Measurements from ENCODE around the gene ATP6V1B1. TPM values are rescaled to one million over a fixed set of nuclear protein-coding genes. Genes with fewer than 3 reads are reported as not detected.
A peak's percentile ranks its signal among the peaks of the same experiment; 100 is the strongest.

The ATP6V1B1 gene
- total RNA-seq, 1 experiment from 2014 or later, result 4.0 TPM

DNA sequence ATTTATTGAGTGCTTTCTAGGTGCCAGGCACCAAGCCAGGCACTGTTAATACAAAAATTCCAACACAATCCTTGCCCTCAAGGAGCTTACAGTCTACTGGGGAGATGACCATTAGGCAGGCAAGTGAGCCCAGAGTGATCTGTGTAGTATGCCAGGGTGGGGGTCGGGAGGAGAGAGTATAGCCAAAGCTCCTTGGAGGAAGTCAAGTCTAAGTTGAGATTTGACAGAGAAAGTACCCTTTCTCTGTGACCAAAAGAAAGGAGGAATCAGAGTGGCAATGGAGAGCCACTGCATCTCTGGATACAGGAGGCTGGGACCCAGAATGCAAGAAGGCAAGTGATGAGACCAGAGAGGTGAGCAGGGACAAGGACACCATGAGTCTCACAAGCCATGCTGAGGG, 50.3 kb downstream of the ATP6V1B1 start:
- BruUV-seq (replicated peaks), result no TSS peak
- H3K27ac Mint-ChIP-seq (ENCODE audit: unreplicated experiment), result no peak overlapping the region

DNA sequence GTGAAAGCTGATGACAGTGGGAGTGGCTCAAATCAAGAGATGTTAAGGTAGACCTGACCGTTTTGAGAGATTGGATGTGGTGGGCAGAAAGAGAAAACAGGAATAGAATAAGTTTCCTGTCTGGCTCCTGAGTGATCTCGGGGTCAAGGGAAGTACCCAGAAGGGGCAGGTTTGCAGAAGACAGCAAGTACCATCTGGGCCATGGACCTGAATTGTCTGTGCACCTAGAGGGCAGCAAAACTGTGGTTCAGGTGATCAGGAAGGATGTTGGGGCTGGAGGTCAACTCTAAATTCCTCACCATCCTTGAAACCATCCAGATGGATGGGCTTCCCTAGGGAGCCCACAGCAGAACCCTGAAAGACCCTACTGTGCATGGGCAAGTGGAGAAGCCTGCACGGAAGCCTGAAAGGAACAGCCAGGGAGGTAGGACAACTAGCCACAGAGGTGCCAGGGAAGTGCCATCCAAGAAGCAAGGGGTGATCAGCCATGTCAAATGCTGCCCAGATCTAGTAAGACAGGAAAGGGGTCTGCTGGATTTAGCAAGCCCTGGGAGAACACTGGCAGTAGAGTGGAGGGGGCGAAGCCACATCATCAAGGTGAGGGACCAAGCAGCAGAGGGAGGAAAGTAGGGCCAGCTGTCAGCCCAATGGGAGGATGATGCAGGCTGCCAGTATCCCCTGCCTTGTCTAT, 50.9 kb downstream of the ATP6V1B1 start:
- H3K4me3 ChIP-seq (ENCODE audit: low read depth, low read length), result no peak overlapping the region
- no peaks in the 10 kb centered on the region for H3K4me1 Mint-ChIP-seq (ENCODE audit: low read depth, unreplicated experiment)
- no peaks in the 10 kb centered on the region for H3K27me3 ChIP-seq (replicated peaks; ENCODE audit: control insufficient read depth, insufficient read depth, low read length)
- intact Hi-C loops (cut with micrococcal nuclease; ENCODE audit: unreplicated experiment), result no loop called here
- POLR2A ChIA-PET, result no interaction called here
- no TSS peak for BruUV-seq (replicated peaks)
- no peaks in the 10 kb centered on the region for H3K27me3 Mint-ChIP-seq (ENCODE audit: insufficient read depth, unreplicated experiment)
- H3K36me3 ChIP-seq (ENCODE audit: control insufficient read depth, insufficient read depth, low read length), result peaks cover 1% of the 10 kb centered on the region; the same call in 1 of the 2 replicates
- H3K36me3 Mint-ChIP-seq (ENCODE audit: insufficient read depth, unreplicated experiment), result peaks cover 19% of the 10 kb centered on the region
- H3K4me1 ChIP-seq, result no peaks in the 10 kb centered on the region
- DNase-seq, result no peak
- no peaks in the 10 kb centered on the region for H3K9me3 Mint-ChIP-seq (ENCODE audit: unreplicated experiment)
- CTCF ChIA-PET, result no interaction called here
- TF ChIP-seq, protein P1, sequence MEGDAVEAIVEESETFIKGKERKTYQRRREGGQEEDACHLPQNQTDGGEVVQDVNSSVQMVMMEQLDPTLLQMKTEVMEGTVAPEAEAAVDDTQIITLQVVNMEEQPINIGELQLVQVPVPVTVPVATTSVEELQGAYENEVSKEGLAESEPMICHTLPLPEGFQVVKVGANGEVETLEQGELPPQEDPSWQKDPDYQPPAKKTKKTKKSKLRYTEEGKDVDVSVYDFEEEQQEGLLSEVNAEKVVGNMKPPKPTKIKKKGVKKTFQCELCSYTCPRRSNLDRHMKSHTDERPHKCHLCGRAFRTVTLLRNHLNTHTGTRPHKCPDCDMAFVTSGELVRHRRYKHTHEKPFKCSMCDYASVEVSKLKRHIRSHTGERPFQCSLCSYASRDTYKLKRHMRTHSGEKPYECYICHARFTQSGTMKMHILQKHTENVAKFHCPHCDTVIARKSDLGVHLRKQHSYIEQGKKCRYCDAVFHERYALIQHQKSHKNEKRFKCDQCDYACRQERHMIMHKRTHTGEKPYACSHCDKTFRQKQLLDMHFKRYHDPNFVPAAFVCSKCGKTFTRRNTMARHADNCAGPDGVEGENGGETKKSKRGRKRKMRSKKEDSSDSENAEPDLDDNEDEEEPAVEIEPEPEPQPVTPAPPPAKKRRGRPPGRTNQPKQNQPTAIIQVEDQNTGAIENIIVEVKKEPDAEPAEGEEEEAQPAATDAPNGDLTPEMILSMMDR (IDR thresholded peaks at IDR 0.05; ENCODE audit: insufficient read depth in 1 of 2, low read depth in 1 of 2, low read length in 1 of 2, severe bottlenecking in 1 of 2, unreplicated experiment in 1 of 2), result no peak
- H3K27ac Mint-ChIP-seq (ENCODE audit: unreplicated experiment), result peak overlapping the region; percentile 23
- no peaks in the 10 kb centered on the region for H3K9me3 ChIP-seq
- H3K4me3 Mint-ChIP-seq (ENCODE audit: unreplicated experiment), result no peak overlapping the region

More for the DNA sequence above, 50.3 kb downstream of the ATP6V1B1 start:
- ChIA-PET POLR2A (no interaction called here), CTCF (no interaction called here)
- Histone ChIP-seq H3K4me3 (ENCODE audit: low read depth, low read length) (no peak overlapping the region), H3K4me1 (no peaks in the 10 kb centered on the region), H3K27me3 (replicated peaks; ENCODE audit: control insufficient read depth, insufficient read depth, low read length) (no peaks in the 10 kb centered on the region), H3K9me3 (no peaks in the 10 kb centered on the region), H3K36me3 (ENCODE audit: control insufficient read depth, insufficient read depth, low read length) (peaks cover 1% of the 10 kb centered on the region; the same call in 1 of the 2 replicates)
- H3K27me3 Mint-ChIP-seq (ENCODE audit: insufficient read depth, unreplicated experiment), result no peaks in the 10 kb centered on the region
- intact Hi-C loops (cut with micrococcal nuclease; ENCODE audit: unreplicated experiment), result no loop called here
- H3K36me3 Mint-ChIP-seq (ENCODE audit: insufficient read depth, unreplicated experiment), result peaks cover 13% of the 10 kb centered on the region
- TF ChIP-seq, protein P1 (IDR thresholded peaks at IDR 0.05; ENCODE audit: insufficient read depth in 1 of 2, low read depth in 1 of 2, low read length in 1 of 2, severe bottlenecking in 1 of 2, unreplicated experiment in 1 of 2), result no peak
- H3K9me3 Mint-ChIP-seq (ENCODE audit: unreplicated experiment), result no peaks in the 10 kb centered on the region
- no peaks in the 10 kb centered on the region for H3K4me1 Mint-ChIP-seq (ENCODE audit: low read depth, unreplicated experiment)
- DNase-seq, result peak in 1 of 2 experiments; percentile 17
- no peak overlapping the region for H3K4me3 Mint-ChIP-seq (ENCODE audit: unreplicated experiment)

DNA sequence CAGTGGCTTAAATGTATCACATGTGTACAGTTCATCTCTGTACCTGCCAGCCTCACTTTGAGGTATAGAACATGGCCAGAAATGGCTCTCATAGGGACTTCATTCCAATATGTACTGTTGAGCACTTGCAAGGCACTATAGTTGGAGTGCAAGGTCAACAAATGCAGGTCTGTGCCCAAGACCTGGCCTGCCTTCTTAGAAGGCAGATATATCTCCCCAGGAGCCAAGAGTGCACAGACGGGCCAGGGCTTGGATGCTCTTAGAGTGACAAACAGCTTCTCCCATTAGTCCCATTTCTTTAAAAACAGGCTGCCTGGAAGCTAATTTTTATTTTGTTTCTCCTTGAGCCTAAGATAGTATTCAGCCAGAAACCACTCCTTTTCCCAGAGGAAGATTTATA, 51.7 kb downstream of the ATP6V1B1 start:
- intact Hi-C loops (cut with micrococcal nuclease; ENCODE audit: unreplicated experiment), result no loop called here
- Histone ChIP-seq H3K9me3 (no peaks in the 10 kb centered on the region), H3K4me1 (no peaks in the 10 kb centered on the region), H3K27me3 (replicated peaks; ENCODE audit: control insufficient read depth, insufficient read depth, low read length) (no peaks in the 10 kb centered on the region), H3K4me3 (ENCODE audit: low read depth, low read length) (no peak overlapping the region), H3K36me3 (ENCODE audit: control insufficient read depth, insufficient read depth, low read length) (peaks cover 1% of the 10 kb centered on the region; the same call in 1 of the 2 replicates)
- peaks cover 21% of the 10 kb centered on the region for H3K36me3 Mint-ChIP-seq (ENCODE audit: insufficient read depth, unreplicated experiment)
- H3K27me3 Mint-ChIP-seq (ENCODE audit: insufficient read depth, unreplicated experiment), result no peaks in the 10 kb centered on the region
- H3K4me1 Mint-ChIP-seq (ENCODE audit: low read depth, unreplicated experiment), result no peaks in the 10 kb centered on the region
- H3K4me3 Mint-ChIP-seq (ENCODE audit: unreplicated experiment), result no peak overlapping the region
- TSS peak; percentile 29 for BruUV-seq (replicated peaks)
- ChIA-PET CTCF (no interaction called here), POLR2A (no interaction called here)
- TF ChIP-seq, protein P1 (IDR thresholded peaks at IDR 0.05; ENCODE audit: insufficient read depth in 1 of 2, low read depth in 1 of 2, low read length in 1 of 2, severe bottlenecking in 1 of 2, unreplicated experiment in 1 of 2), result no peak
- no peaks in the 10 kb centered on the region for H3K9me3 Mint-ChIP-seq (ENCODE audit: unreplicated experiment)
- no peak for DNase-seq
- no peak overlapping the region for H3K27ac Mint-ChIP-seq (ENCODE audit: unreplicated experiment)

Measured in Caco-2 (cell line).